Activated CD4-positive, alpha-beta T cell treated with anti-CD3 and anti-CD28 coated beads, Interleukin-2, amount 10 ng/mL, durations not matched to agents 24 days and 14 days (primary cell): Measurements from ENCODE around the gene HOXD12. TPM values are rescaled to one million over a fixed set of nuclear protein-coding genes. Genes with fewer than 3 reads are reported as not detected.

Source experiments
- DNase-seq: peaks from one replicate; pipeline ENCODE4 v3.0.0; 2022
- H3K27ac Mint-ChIP-seq: one replicate; pipeline ENCODE4 v1.8.0; 2022; ENCODE audit warnings: mild to moderate bottlenecking, mixed read lengths
- H3K27me3 Mint-ChIP-seq: one replicate; pipeline ENCODE4 v1.8.0; 2022; ENCODE audit warnings: mixed read lengths
- H3K36me3 Mint-ChIP-seq: one replicate; pipeline ENCODE4 v1.8.0; 2022; ENCODE audit warnings: low read depth, mild to moderate bottlenecking, mixed read lengths
- H3K4me1 Mint-ChIP-seq: one replicate; pipeline ENCODE4 v1.8.0; 2021; ENCODE audit warnings: mixed read lengths
- H3K4me3 Mint-ChIP-seq: one replicate; pipeline ENCODE4 v1.8.0; 2022; ENCODE audit warnings: mild to moderate bottlenecking, moderate library complexity, mixed read lengths
- H3K9me3 Mint-ChIP-seq: one replicate; pipeline ENCODE4 v1.8.0; 2021; ENCODE audit warnings: mixed read lengths
- intact Hi-C: fragments of 100-400 bp; cut with micrococcal nuclease; formaldehyde crosslinking; loops from one replicate; pipeline ENCODE4 v1.15.1; 2023
- total RNA-seq: library from RNA; stranded (reverse); gene quantifications from 2 replicates; pipeline ENCODE4 v1.2.3, GENCODE V29; 2022

Gene HOXD12
- total RNA-seq, 1 donor from 2014 or later, result not detected

DNA sequence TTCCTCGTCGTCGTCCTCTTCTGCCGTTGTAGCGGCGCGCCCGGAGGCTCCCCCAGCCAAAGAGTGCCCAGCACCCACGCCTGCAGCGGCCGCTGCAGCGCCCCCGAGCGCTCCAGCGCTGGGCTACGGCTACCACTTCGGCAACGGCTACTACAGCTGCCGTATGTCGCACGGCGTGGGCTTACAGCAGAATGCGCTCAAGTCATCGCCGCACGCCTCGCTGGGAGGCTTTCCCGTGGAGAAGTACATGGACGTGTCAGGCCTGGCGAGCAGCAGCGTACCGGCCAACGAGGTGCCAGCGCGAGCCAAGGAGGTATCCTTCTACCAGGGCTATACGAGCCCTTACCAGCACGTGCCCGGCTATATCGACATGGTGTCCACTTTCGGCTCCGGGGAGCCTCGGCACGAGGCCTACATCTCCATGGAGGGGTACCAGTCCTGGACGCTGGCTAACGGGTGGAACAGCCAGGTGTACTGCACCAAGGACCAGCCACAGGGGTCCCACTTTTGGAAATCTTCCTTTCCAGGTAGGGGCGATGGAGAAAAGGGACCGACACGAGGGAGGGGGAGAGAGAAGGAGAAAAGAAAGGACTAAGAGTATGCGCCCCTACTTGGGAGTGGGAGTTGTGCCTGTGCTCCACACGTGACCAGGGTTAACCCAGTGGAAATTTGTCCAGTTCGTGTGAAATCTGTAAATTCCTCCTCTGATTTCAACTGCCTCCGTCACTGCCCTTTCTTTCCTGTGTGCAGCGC, 6.3 kb upstream of the HOXD12 start:
- peak; percentile 58 for DNase-seq
- H3K27me3 Mint-ChIP-seq, result peaks cover 88% of the 10 kb centered on the region
- peaks cover 3% of the 10 kb centered on the region for H3K36me3 Mint-ChIP-seq
- peak overlapping the region; percentile 21 for H3K27ac Mint-ChIP-seq
- intact Hi-C loops, result no loop called here
- H3K4me3 Mint-ChIP-seq, result peak overlapping the region; percentile 1
- H3K4me1 Mint-ChIP-seq, result peaks cover 16% of the 10 kb centered on the region
- H3K9me3 Mint-ChIP-seq, result peaks cover 4% of the 10 kb centered on the region

DNA sequence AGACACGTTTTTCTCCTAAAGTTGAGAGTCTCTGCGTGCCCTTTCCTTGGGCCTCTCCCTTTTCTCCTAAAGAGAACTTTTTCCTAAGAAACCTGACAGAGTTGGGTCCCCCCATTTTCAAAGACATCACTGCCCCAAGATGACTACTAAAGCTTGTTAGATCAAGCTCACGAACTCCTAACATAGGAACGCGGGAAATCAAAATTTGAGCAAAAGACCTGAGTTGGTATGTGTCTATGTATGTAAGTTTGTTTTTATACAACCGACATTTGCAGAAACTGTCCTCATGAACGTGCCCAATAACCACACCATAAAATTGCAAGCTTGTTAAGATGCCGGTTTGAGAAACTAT, 5.7 kb upstream of the HOXD12 start:
- H3K27me3 Mint-ChIP-seq, result peaks cover 87% of the 10 kb centered on the region
- H3K4me1 Mint-ChIP-seq, result peaks cover 14% of the 10 kb centered on the region
- peak overlapping the region; percentile 21 for H3K27ac Mint-ChIP-seq
- intact Hi-C loops, result no loop called here
- H3K36me3 Mint-ChIP-seq, result peaks cover 3% of the 10 kb centered on the region
- H3K9me3 Mint-ChIP-seq, result peaks cover 4% of the 10 kb centered on the region
- peak; percentile 57 for DNase-seq
- peak overlapping the region; percentile 1 for H3K4me3 Mint-ChIP-seq

DNA sequence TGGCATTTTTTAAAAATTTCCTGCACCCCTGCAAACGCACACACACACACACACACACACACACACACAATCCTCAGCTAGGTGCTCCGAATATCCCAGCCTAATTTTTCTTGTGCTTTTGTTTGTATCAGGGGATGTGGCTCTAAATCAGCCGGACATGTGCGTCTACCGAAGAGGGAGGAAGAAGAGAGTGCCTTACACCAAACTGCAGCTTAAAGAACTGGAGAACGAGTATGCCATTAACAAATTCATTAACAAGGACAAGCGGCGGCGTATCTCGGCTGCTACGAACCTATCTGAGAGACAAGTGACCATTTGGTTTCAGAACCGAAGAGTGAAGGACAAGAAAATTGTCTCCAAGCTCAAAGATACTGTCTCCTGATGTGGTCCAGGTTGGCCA, 5.2 kb upstream of the HOXD12 start:
- Mint-ChIP-seq H3K27me3 (peaks cover 87% of the 10 kb centered on the region), H3K4me3 (no peak overlapping the region)

DNA sequence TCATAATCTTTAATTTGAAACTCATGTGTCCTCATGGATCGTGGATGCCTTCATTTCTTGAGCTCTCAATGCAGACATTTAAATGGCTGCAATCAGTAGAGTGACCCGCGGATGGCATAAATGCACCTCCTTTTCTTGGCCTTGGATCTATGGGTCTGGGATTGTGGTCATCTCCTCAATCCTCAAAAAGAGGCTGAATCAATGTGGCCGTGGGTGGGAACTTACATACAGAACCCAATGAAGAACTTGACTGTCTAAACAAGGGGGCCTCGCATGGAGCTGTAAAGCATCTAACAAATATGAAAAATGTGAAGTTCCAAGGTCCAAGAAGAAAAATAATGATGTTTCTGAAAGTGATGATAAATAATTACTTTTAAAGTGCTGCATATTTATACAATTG, 4.2 kb upstream of the HOXD12 start:
- peaks cover 14% of the 10 kb centered on the region for H3K4me1 Mint-ChIP-seq
- peaks cover 3% of the 10 kb centered on the region for H3K36me3 Mint-ChIP-seq
- DNase-seq, result no peak
- H3K9me3 Mint-ChIP-seq, result peaks cover 4% of the 10 kb centered on the region
- no peak overlapping the region for H3K4me3 Mint-ChIP-seq
- peaks cover 83% of the 10 kb centered on the region for H3K27me3 Mint-ChIP-seq
- intact Hi-C loops, result loop anchor here (5.0 kb wide), 1 partner anchor 728 kb away; no protein-coding TSS in a partner anchor
- H3K27ac Mint-ChIP-seq, result no peak overlapping the region

More for the DNA sequence above, 5.2 kb upstream of the HOXD12 start:
- Mint-ChIP-seq H3K36me3 (peaks cover 3% of the 10 kb centered on the region), H3K27ac (peak overlapping the region; percentile 18), H3K9me3 (peaks cover 4% of the 10 kb centered on the region), H3K4me1 (peaks cover 14% of the 10 kb centered on the region)
- intact Hi-C loops, result no loop called here
- DNase-seq, result no peak

DNA sequence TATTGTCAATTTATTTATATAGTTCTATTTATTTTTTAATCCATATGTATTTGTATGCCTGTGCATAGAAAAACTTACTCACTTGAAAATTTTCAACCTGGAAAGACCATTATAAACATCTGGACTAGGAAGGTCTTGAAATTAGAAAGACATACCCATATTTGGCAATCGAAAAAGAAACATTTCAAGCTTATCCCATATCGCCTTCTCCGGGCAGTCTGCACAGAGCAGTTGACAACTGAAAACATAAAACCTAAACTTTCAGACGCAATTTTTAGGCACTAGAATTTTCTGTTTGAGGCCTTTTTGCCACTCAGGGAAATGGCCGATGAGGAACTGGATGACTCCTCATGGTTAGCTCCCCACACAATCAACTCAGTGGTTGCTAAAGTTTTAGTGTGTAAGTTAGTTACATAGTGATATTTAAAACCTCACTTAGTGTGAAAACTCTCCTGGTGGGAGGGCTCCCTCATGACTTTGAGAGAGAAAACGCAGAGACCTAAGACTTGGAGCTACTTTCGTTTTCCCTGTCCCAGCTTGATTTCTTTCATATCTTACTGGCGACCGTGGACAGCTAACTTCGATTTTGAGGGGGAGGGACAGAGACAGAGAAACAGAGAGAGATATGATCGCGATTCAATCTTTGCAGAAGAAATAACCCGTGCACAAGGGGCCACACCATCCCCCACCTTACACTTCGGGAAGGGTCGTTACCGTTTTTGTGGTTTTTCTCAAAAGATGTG, 3.2 kb upstream of the HOXD12 start:
- no peak for DNase-seq
- peaks cover 14% of the 10 kb centered on the region for H3K4me1 Mint-ChIP-seq
- intact Hi-C loops, result loop anchor here (2.0 to 5.0 kb wide), 3 partner anchors 14 to 894 kb away; partner anchors contain the start of gene EVX2
- H3K9me3 Mint-ChIP-seq, result peaks cover 4% of the 10 kb centered on the region
- peaks cover 83% of the 10 kb centered on the region for H3K27me3 Mint-ChIP-seq
- H3K36me3 Mint-ChIP-seq, result peaks cover 3% of the 10 kb centered on the region
- peak overlapping the region; percentile 81 for H3K4me3 Mint-ChIP-seq
- no peak overlapping the region for H3K27ac Mint-ChIP-seq

DNA sequence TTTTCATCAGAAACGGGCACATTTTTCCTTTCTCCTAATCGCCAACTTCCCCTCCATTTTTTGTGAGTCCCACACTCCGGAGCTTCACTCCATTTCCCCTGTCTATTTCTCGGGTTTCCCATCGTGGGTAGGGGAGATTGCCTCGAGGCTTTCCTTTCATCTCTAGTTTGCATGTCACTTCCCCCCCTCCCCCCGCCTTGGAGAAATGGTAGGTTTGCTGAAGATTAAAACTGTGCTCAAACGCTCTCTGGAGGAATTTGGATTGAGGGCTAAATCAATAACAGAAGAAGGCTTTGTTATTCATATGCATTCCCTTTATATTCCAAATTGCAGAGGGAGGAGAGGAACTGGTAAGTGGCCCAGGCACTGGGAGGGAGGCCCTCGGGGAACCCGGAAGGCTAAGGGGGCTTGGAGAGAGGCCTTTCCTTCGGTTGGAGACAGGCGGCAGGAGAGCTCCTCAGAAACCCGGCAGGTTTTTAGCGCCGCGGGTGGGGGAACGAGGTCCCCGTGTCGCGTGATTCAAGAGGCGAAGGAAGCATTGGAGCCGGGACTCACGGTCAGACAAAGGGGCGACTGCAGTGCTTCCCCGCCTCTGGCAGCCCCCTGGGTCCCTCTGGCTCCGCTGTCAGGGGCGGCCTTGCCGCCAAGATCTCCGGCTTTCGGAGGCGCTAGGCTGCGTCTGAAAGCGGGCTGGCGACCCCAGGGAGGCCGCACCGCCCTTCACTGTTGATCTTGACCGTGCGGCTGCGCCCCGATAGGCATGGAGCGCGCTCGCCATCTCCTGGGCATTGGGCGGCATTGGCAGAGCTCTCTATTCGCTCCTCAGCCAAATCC, 2.4 kb upstream of the HOXD12 start:
- Mint-ChIP-seq H3K36me3 (no peaks in the 10 kb centered on the region), H3K4me1 (peaks cover 13% of the 10 kb centered on the region), H3K27ac (no peak overlapping the region), H3K27me3 (peaks cover 83% of the 10 kb centered on the region), H3K9me3 (no peaks in the 10 kb centered on the region), H3K4me3 (peak overlapping the region; percentile 81)
- DNase-seq, result peak; percentile 85
- intact Hi-C loops, result loop anchor here (1.0 to 5.0 kb wide), 4 partner anchors 14 to 894 kb away; partner anchors contain the start of gene EVX2

DNA sequence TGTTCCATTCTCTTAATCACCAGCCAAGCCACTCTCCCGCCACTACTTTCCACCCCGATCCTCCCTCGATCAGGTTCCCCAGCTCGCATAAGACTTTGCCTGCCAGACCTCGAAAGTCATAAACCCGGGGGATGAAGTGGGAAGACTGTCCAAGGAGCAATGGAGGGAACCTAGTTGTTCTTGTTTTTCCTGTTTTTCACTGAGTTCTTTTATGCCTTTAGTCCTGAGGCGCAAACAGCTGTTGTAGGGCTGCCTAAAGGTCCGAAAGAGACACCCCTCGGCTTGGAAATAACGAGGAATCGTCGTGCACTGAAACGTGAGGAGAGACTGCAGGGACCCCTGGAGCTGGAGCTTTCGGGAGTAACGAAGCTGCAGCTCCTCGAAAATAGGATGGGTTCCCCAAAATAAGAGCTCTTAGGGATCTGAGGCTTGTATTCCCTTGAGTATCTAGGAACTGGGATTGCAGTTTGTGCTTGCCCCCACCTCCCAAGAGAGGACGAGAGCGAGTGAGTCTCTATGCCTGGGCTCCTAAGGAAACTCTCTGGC, 1.7 kb upstream of the HOXD12 start:
- DNase-seq, result no peak
- no peaks in the 10 kb centered on the region for H3K9me3 Mint-ChIP-seq
- peaks cover 13% of the 10 kb centered on the region for H3K4me1 Mint-ChIP-seq
- peak overlapping the region; percentile 81 for H3K4me3 Mint-ChIP-seq
- no peaks in the 10 kb centered on the region for H3K36me3 Mint-ChIP-seq
- peaks cover 89% of the 10 kb centered on the region for H3K27me3 Mint-ChIP-seq
- intact Hi-C loops, result loop anchor here (1.0 to 5.0 kb wide), 4 partner anchors 15 to 895 kb away; partner anchors contain the start of gene EVX2
- H3K27ac Mint-ChIP-seq, result no peak overlapping the region

DNA sequence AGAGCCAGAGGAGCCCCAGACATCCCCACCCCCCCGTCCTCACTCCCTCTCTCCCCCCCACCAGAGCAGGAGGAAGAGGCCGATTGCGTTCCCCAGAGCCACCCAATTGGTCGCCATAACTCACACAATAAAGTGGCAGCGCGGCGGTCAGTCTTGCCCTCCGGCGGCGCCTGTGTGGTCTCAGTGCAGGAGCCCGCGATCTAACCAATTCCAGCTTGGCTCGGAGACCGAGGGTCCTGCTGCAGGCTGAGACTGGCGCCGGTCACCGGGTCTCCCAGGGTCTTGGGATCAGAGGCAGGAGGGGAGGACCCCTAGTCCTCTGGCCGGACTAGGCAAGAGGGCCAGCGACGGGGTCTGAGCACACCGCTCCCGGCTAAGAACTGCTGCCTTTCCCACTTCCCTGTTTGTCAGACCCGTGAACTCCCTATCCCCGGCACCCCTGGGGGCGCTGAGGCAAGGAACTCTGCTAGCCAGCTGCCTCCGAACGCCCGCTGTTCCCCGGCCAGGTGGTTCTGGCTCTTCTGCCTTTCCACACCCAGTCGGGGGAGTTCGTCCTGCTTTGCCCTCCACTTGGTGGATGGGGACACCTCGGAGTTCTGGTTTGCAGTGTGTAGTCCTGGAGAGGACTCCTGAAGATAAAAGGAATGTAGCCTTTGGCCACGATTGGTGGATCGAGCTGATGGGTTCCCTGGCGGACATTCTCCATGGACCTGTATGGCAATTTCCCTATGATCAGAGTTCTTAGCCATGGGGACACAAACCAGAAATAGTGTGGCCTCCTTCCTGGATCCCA, 1.0 kb upstream of the HOXD12 start:
- Mint-ChIP-seq H3K4me1 (peaks cover 13% of the 10 kb centered on the region), H3K27me3 (peaks cover 89% of the 10 kb centered on the region), H3K36me3 (no peaks in the 10 kb centered on the region), H3K9me3 (no peaks in the 10 kb centered on the region), H3K27ac (no peak overlapping the region), H3K4me3 (no peak overlapping the region)
- peak; percentile 61 for DNase-seq
- intact Hi-C loops, result loop anchor here (5.0 kb wide), 1 partner anchor 731 kb away; no protein-coding TSS in a partner anchor

DNA sequence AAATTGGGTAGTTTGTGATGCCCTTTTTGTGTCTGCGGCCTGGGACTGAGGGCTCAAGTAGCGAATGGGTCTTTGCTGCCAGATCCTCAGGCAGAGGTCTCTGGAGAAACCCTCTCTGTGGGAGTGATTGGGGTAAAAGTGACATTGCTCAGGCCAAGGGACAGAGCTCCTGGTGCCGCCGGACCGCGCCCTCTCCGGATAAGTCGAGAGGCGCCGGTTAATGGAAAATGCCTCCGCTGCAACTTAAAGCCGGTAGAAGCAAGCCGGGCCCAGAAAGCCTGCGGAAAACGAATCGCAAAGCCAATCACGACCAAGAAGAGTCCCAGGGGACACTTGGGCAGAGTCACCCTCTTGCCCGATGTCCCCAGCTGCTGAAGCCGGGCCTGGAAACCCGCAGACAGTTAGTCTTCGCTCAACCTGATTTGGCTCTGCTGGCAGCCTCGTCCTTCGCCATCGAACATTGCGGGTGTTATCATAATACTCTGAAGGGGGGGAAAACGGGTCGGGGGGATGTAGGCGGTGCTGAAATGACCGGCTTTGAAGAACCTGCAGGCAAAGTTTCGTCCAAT, 352 bp upstream of the HOXD12 start:
- DNase-seq, result no peak
- peak overlapping the region; percentile 34 for H3K27ac Mint-ChIP-seq
- peaks cover 13% of the 10 kb centered on the region for H3K4me1 Mint-ChIP-seq
- H3K4me3 Mint-ChIP-seq, result no peak overlapping the region
- intact Hi-C loops, result loop anchor here (5.0 kb wide), 1 partner anchor 732 kb away; no protein-coding TSS in a partner anchor
- H3K36me3 Mint-ChIP-seq, result no peaks in the 10 kb centered on the region
- peaks cover 88% of the 10 kb centered on the region for H3K27me3 Mint-ChIP-seq
- H3K9me3 Mint-ChIP-seq, result no peaks in the 10 kb centered on the region

DNA sequence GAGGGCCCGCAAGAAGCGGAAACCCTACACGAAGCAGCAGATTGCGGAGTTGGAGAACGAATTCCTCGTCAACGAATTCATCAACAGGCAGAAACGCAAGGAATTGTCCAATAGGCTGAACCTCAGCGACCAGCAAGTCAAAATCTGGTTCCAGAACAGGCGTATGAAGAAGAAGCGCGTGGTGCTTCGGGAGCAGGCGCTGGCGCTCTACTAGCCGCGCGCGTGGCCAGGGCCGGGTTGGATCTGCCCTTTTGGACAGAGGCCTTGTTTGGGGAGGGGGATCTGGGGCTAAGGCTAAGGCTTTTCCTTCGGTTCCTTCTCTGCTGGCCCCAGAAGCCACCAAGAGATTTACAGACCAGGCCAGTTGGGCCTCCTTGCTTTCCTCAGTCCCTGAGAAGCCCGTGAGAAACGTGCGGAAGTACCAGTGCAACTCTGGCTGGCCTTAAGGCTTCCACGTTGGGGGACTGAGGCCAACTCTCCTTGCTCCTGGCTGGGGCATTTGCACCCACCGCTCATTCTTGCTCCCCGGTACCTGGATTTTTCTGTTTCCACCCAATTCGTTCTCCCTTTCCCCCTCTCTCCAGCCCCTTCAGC, 1.0 kb downstream of the HOXD12 start:
- H3K36me3 Mint-ChIP-seq, result peaks cover 4% of the 10 kb centered on the region
- H3K27me3 Mint-ChIP-seq, result peaks cover 89% of the 10 kb centered on the region
- H3K4me3 Mint-ChIP-seq, result no peak overlapping the region
- DNase-seq, result no peak
- intact Hi-C loops, result no loop called here
- no peaks in the 10 kb centered on the region for H3K9me3 Mint-ChIP-seq
- peaks cover 13% of the 10 kb centered on the region for H3K4me1 Mint-ChIP-seq
- no peak overlapping the region for H3K27ac Mint-ChIP-seq

DNA sequence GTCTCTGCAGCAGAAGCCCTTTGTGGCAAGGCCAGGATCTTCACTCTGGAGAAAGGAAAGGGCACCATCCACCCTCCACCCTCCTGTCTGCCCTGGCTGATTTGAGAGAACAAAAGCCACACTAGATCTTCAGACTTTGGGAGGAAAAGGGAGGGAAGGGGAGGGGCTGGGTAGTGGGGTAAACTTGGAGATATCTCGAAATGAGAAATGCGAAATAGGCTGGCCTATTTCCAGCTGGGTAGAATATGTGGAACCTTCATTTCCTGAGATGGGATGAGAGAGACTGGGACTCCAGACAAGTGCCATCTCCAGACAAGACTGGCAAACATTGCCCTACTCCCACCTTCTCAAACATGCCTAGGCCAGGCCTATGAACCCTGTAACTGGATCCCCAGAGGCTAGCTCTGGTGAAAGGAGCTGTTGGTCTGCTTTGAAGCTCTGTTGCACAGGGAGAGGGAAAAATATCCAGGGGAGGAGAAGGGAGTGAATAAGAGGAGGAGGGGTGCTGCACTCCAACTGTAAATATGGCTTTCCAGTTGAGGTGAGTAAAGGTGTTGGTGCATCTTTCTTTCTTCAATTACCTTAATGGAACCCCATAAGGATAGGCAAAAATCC, 1.7 kb downstream of the HOXD12 start:
- no peak overlapping the region for H3K27ac Mint-ChIP-seq
- peaks cover 7% of the 10 kb centered on the region for H3K36me3 Mint-ChIP-seq
- peaks cover 3% of the 10 kb centered on the region for H3K9me3 Mint-ChIP-seq
- intact Hi-C loops, result no loop called here
- DNase-seq, result no peak
- H3K27me3 Mint-ChIP-seq, result peaks cover 90% of the 10 kb centered on the region
- no peak overlapping the region for H3K4me3 Mint-ChIP-seq
- H3K4me1 Mint-ChIP-seq, result peaks cover 16% of the 10 kb centered on the region

DNA sequence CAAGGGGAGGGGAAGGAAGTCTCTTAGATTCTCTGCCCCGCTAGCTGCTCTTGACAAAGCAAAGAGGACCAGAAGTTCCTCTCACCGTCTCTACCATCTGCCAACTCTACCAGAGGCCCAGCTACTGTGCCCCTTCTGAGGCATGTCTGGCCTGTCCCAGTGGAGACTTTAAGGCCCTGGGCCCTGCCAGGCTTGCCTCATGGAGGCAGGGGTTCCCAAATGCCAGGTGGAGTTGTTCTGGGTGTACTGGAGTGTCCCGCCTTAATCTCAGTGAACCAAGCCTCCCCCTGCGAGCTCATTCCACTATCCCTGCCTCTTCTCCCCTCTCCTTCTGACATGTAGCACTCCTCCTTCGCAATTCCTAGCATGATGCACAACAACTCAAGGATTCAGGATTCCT, 2.2 kb downstream of the HOXD12 start:
- Mint-ChIP-seq H3K4me1 (peaks cover 14% of the 10 kb centered on the region), H3K36me3 (peaks cover 8% of the 10 kb centered on the region)
- intact Hi-C loops, result no loop called here

More for the DNA sequence above, 2.2 kb downstream of the HOXD12 start:
- peaks cover 5% of the 10 kb centered on the region for H3K9me3 Mint-ChIP-seq
- no peak overlapping the region for H3K27ac Mint-ChIP-seq
- DNase-seq, result no peak
- H3K27me3 Mint-ChIP-seq, result peaks cover 87% of the 10 kb centered on the region
- H3K4me3 Mint-ChIP-seq, result no peak overlapping the region
